ENCODE data around the gene AMPH. TPM values are rescaled to one million over a fixed set of nuclear protein-coding genes. Genes with fewer than 3 reads are reported as not detected.

AMPH gene
- polyA plus RNA-seq, 2 donors = 0.28 to 0.51 TPM

- Histone ChIP-seq H3K27me3 (ENCODE audit: control insufficient read depth in 1 of 2, insufficient read depth in 2 of 2, low read length in 2 of 2) (no peaks in the 10 kb centered on the region), H3K36me3 (ENCODE audit: control insufficient read depth in 2 of 2, insufficient read depth in 2 of 2, low read length in 1 of 2) (no peaks in the 10 kb centered on the region), H3K9me3 (ENCODE audit: control insufficient read depth in 2 of 2, insufficient read depth in 1 of 2, low read depth in 1 of 2, low read length in 1 of 2) (no peaks in the 10 kb centered on the region), H3K27ac (ENCODE audit: low read depth in 2 of 2, low read length in 1 of 2) (no peak overlapping the region), H3K4me3 (ENCODE audit: low read depth in 1 of 2, low read length in 2 of 2) (no peak overlapping the region), H3K4me1 (ENCODE audit: control insufficient read depth in 2 of 2, insufficient read depth in 2 of 2, low read length in 1 of 2) (no peaks in the 10 kb centered on the region)
- WGBS, 2 donors = 60 to 76% methylated on average over 1 of the region's 1 CpG
Observed at GRCh38 chr7:38428041-38428440, 203.1 kb downstream of the AMPH start.

GRCh38 chr7:38427279-38427955, 203.8 kb downstream of the AMPH start:
- no peaks in the 10 kb centered on the region for H3K36me3 ChIP-seq (ENCODE audit: control insufficient read depth in 2 of 2, insufficient read depth in 2 of 2, low read length in 1 of 2)
- no peak overlapping the region for H3K4me3 ChIP-seq (ENCODE audit: low read depth in 1 of 2, low read length in 2 of 2)
- no peaks in the 10 kb centered on the region for H3K27me3 ChIP-seq (ENCODE audit: control insufficient read depth in 1 of 2, insufficient read depth in 2 of 2, low read length in 2 of 2)
- H3K27ac ChIP-seq (ENCODE audit: low read depth in 2 of 2, low read length in 1 of 2) = no peak overlapping the region
- no peaks in the 10 kb centered on the region for H3K9me3 ChIP-seq (ENCODE audit: control insufficient read depth in 2 of 2, insufficient read depth in 1 of 2, low read depth in 1 of 2, low read length in 1 of 2)
- H3K4me1 ChIP-seq (ENCODE audit: control insufficient read depth in 2 of 2, insufficient read depth in 2 of 2, low read length in 1 of 2) = no peaks in the 10 kb centered on the region
- WGBS, 2 donors = 51 to 56% methylated on average over 4 of the region's 4 CpGs

- Histone ChIP-seq H3K9me3 (ENCODE audit: control insufficient read depth in 2 of 2, insufficient read depth in 1 of 2, low read depth in 1 of 2, low read length in 1 of 2) (no peaks in the 10 kb centered on the region), H3K4me1 (ENCODE audit: control insufficient read depth in 2 of 2, insufficient read depth in 2 of 2, low read length in 1 of 2) (no peaks in the 10 kb centered on the region), H3K27ac (ENCODE audit: low read depth in 2 of 2, low read length in 1 of 2) (no peak overlapping the region), H3K4me3 (ENCODE audit: low read depth in 1 of 2, low read length in 2 of 2) (no peak overlapping the region), H3K36me3 (ENCODE audit: control insufficient read depth in 2 of 2, insufficient read depth in 2 of 2, low read length in 1 of 2) (no peaks in the 10 kb centered on the region), H3K27me3 (ENCODE audit: control insufficient read depth in 1 of 2, insufficient read depth in 2 of 2, low read length in 2 of 2) (no peaks in the 10 kb centered on the region)
- 56 to 61% methylated on average over 2 of the region's 2 CpGs for WGBS, 2 donors
Observed at GRCh38 chr7:38425509-38425908, 205.7 kb downstream of the AMPH start.

- H3K4me3 ChIP-seq (ENCODE audit: low read depth in 1 of 2, low read length in 2 of 2) = no peak overlapping the region
- no peaks in the 10 kb centered on the region for H3K27me3 ChIP-seq (ENCODE audit: control insufficient read depth in 1 of 2, insufficient read depth in 2 of 2, low read length in 2 of 2)
- H3K4me1 ChIP-seq (ENCODE audit: control insufficient read depth in 2 of 2, insufficient read depth in 2 of 2, low read length in 1 of 2) = no peaks in the 10 kb centered on the region
- H3K9me3 ChIP-seq (ENCODE audit: control insufficient read depth in 2 of 2, insufficient read depth in 1 of 2, low read depth in 1 of 2, low read length in 1 of 2) = no peaks in the 10 kb centered on the region
- WGBS, 2 donors = 79 to 83% methylated on average over 3 of the region's 3 CpGs
- no peak overlapping the region for H3K27ac ChIP-seq (ENCODE audit: low read depth in 2 of 2, low read length in 1 of 2)
- no peaks in the 10 kb centered on the region for H3K36me3 ChIP-seq (ENCODE audit: control insufficient read depth in 2 of 2, insufficient read depth in 2 of 2, low read length in 1 of 2)
Observed at GRCh38 chr7:38424750-38425463, 206.3 kb downstream of the AMPH start.

- WGBS, 2 donors = 62 to 63% methylated on average over 3 of the region's 3 CpGs
- Histone ChIP-seq H3K9me3 (ENCODE audit: control insufficient read depth in 2 of 2, insufficient read depth in 1 of 2, low read depth in 1 of 2, low read length in 1 of 2) (no peaks in the 10 kb centered on the region), H3K4me1 (ENCODE audit: control insufficient read depth in 2 of 2, insufficient read depth in 2 of 2, low read length in 1 of 2) (no peaks in the 10 kb centered on the region), H3K4me3 (ENCODE audit: low read depth in 1 of 2, low read length in 2 of 2) (no peak overlapping the region), H3K27me3 (ENCODE audit: control insufficient read depth in 1 of 2, insufficient read depth in 2 of 2, low read length in 2 of 2) (no peaks in the 10 kb centered on the region), H3K36me3 (ENCODE audit: control insufficient read depth in 2 of 2, insufficient read depth in 2 of 2, low read length in 1 of 2) (no peaks in the 10 kb centered on the region), H3K27ac (ENCODE audit: low read depth in 2 of 2, low read length in 1 of 2) (no peak overlapping the region)
Observed at GRCh38 chr7:38413784-38414183, 217.4 kb downstream of the AMPH start.

GRCh38 chr7:38411404-38411803, 219.8 kb downstream of the AMPH start:
- H3K4me1 ChIP-seq (ENCODE audit: control insufficient read depth in 2 of 2, insufficient read depth in 2 of 2, low read length in 1 of 2) = no peaks in the 10 kb centered on the region
- no peaks in the 10 kb centered on the region for H3K27me3 ChIP-seq (ENCODE audit: control insufficient read depth in 1 of 2, insufficient read depth in 2 of 2, low read length in 2 of 2)
- no peak overlapping the region for H3K4me3 ChIP-seq (ENCODE audit: low read depth in 1 of 2, low read length in 2 of 2)
- WGBS, 2 donors = 63 to 75% methylated on average over 1 of the region's 1 CpG
- no peaks in the 10 kb centered on the region for H3K36me3 ChIP-seq (ENCODE audit: control insufficient read depth in 2 of 2, insufficient read depth in 2 of 2, low read length in 1 of 2)
- no peak overlapping the region for H3K27ac ChIP-seq (ENCODE audit: low read depth in 2 of 2, low read length in 1 of 2)
- H3K9me3 ChIP-seq (ENCODE audit: control insufficient read depth in 2 of 2, insufficient read depth in 1 of 2, low read depth in 1 of 2, low read length in 1 of 2) = no peaks in the 10 kb centered on the region

GRCh38 chr7:38410056-38410455, 221.1 kb downstream of the AMPH start:
- Histone ChIP-seq H3K36me3 (ENCODE audit: control insufficient read depth in 2 of 2, insufficient read depth in 2 of 2, low read length in 1 of 2) (no peaks in the 10 kb centered on the region), H3K9me3 (ENCODE audit: control insufficient read depth in 2 of 2, insufficient read depth in 1 of 2, low read depth in 1 of 2, low read length in 1 of 2) (no peaks in the 10 kb centered on the region), H3K4me3 (ENCODE audit: low read depth in 1 of 2, low read length in 2 of 2) (no peak overlapping the region), H3K27me3 (ENCODE audit: control insufficient read depth in 1 of 2, insufficient read depth in 2 of 2, low read length in 2 of 2) (no peaks in the 10 kb centered on the region), H3K4me1 (ENCODE audit: control insufficient read depth in 2 of 2, insufficient read depth in 2 of 2, low read length in 1 of 2) (no peaks in the 10 kb centered on the region), H3K27ac (ENCODE audit: low read depth in 2 of 2, low read length in 1 of 2) (no peak overlapping the region)
- 40 to 64% methylated on average over 2 of the region's 2 CpGs for WGBS, 2 donors

GRCh38 chr7:38409531-38409930, 221.6 kb downstream of the AMPH start:
- 82 to 83% methylated on average over 6 of the region's 6 CpGs for WGBS, 2 donors
- Histone ChIP-seq H3K9me3 (ENCODE audit: control insufficient read depth in 2 of 2, insufficient read depth in 1 of 2, low read depth in 1 of 2, low read length in 1 of 2) (no peaks in the 10 kb centered on the region), H3K4me1 (ENCODE audit: control insufficient read depth in 2 of 2, insufficient read depth in 2 of 2, low read length in 1 of 2) (no peaks in the 10 kb centered on the region), H3K27me3 (ENCODE audit: control insufficient read depth in 1 of 2, insufficient read depth in 2 of 2, low read length in 2 of 2) (no peaks in the 10 kb centered on the region), H3K27ac (ENCODE audit: low read depth in 2 of 2, low read length in 1 of 2) (no peak overlapping the region), H3K4me3 (ENCODE audit: low read depth in 1 of 2, low read length in 2 of 2) (no peak overlapping the region), H3K36me3 (ENCODE audit: control insufficient read depth in 2 of 2, insufficient read depth in 2 of 2, low read length in 1 of 2) (no peaks in the 10 kb centered on the region)

GRCh38 chr7:38398725-38399321, 232.3 kb downstream of the AMPH start:
- WGBS, 2 donors = 7 to 8% methylated on average over 9 of the region's 9 CpGs
- Histone ChIP-seq H3K27ac (ENCODE audit: low read depth in 2 of 2, low read length in 1 of 2) (no peak overlapping the region), H3K27me3 (ENCODE audit: control insufficient read depth in 1 of 2, insufficient read depth in 2 of 2, low read length in 2 of 2) (no peaks in the 10 kb centered on the region), H3K4me1 (ENCODE audit: control insufficient read depth in 2 of 2, insufficient read depth in 2 of 2, low read length in 1 of 2) (no peaks in the 10 kb centered on the region), H3K4me3 (ENCODE audit: low read depth in 1 of 2, low read length in 2 of 2) (no peak overlapping the region), H3K36me3 (ENCODE audit: control insufficient read depth in 2 of 2, insufficient read depth in 2 of 2, low read length in 1 of 2) (no peaks in the 10 kb centered on the region), H3K9me3 (ENCODE audit: control insufficient read depth in 2 of 2, insufficient read depth in 1 of 2, low read depth in 1 of 2, low read length in 1 of 2) (peaks cover 0 to under 1% of the 10 kb centered on the region in 2 donors)
